GM21381 (cell line): Measurements from ENCODE around the gene VAV2.
A peak's percentile ranks its signal among the peaks of the same experiment; 100 is the strongest.
"Not testable (repeated sequence)": the region's sequence is repeated elsewhere in the genome, so short reads cannot be mapped to it uniquely, and the experiment has no call there.

ENCODE experiments used
- ATAC-seq: cut with Tn5 transposase; IDR thresholded peaks from one replicate; pipeline ENCODE4 v1.9.1; 2021; ENCODE audit warnings: mild to moderate bottlenecking, moderate library complexity; ENCODE audit not compliant: unreplicated experiment

VAV2 gene

GRCh38 chr9:133971981-133972941, 19.9 kb downstream of the VAV2 start:
- no peak for ATAC-seq

- ATAC-seq, result no peak
These were observed 20.8 kb downstream of the VAV2 start for GRCh38 chr9:133971121-133971951.

GRCh38 chr9:133970581-133971058, 21.5 kb downstream of the VAV2 start:
- no peak for ATAC-seq

GRCh38 chr9:133969681-133970580, 22.2 kb downstream of the VAV2 start:
- no peak for ATAC-seq

GRCh38 chr9:133968966-133969617, 23.0 kb downstream of the VAV2 start:
- ATAC-seq, result no peak

GRCh38 chr9:133968428-133968827, 23.7 kb downstream of the VAV2 start:
- no peak for ATAC-seq

GRCh38 chr9:133967024-133967741, 24.9 kb downstream of the VAV2 start:
- ATAC-seq, result no peak

- ATAC-seq, result no peak
These were observed 27.7 kb downstream of the VAV2 start for GRCh38 chr9:133964463-133964862.

- no peak for ATAC-seq
These were observed 29.0 kb downstream of the VAV2 start for GRCh38 chr9:133963166-133963565.

GRCh38 chr9:133962341-133962740, 29.8 kb downstream of the VAV2 start:
- no peak for ATAC-seq

- no peak for ATAC-seq
These were observed 30.6 kb downstream of the VAV2 start for GRCh38 chr9:133961226-133962165.

- no peak for ATAC-seq
These were observed 31.5 kb downstream of the VAV2 start for GRCh38 chr9:133960568-133961129.

GRCh38 chr9:133959966-133960567, 32.1 kb downstream of the VAV2 start:
- no peak for ATAC-seq

GRCh38 chr9:133959171-133959570, 33.0 kb downstream of the VAV2 start:
- peak; percentile 2 for ATAC-seq

- ATAC-seq, result peak; percentile 24
These were observed 33.4 kb downstream of the VAV2 start for GRCh38 chr9:133958756-133959155.

GRCh38 chr9:133957772-133958171, 34.4 kb downstream of the VAV2 start:
- not testable (repeated sequence) for ATAC-seq

- ATAC-seq, result no peak
These were observed 34.8 kb downstream of the VAV2 start for GRCh38 chr9:133957328-133957727.
